Activated naive CD4-positive, alpha-beta T cell treated with anti-CD3 and anti-CD28 coated beads, Interleukin-2, amount 50 U/mL, for 72 hours (primary cell): Measurements from ENCODE around the gene BCAS4. TPM values are rescaled to one million over a fixed set of nuclear protein-coding genes. Genes with fewer than 3 reads are reported as not detected.
"Not testable (repeated sequence)": the region's sequence is repeated elsewhere in the genome, so short reads cannot be mapped to it uniquely, and the experiment has no call there.

ENCODE experiments used
- ATAC-seq, 2 donors: fragments of 150-1000 bp; cut with Tn5 transposase; 2 replicates each; pipeline ENCODE4 v1.10.0; 2021; ENCODE audit warnings: mild to moderate bottlenecking in 2 of 2, moderate library complexity in 2 of 2
- DNase-seq, 2 donors: peaks; one replicate each; pipeline ENCODE4 v3.0.0; 2021 to 2022; ENCODE audit warnings: low spot score in 2 of 2
- H3K27ac Mint-ChIP-seq, 2 donors: one replicate each; pipeline ENCODE4 v1.8.0; 2022; ENCODE audit warnings: mild to moderate bottlenecking in 2 of 2, mixed read lengths in 2 of 2
- H3K36me3 Mint-ChIP-seq, 2 donors: one replicate each; pipeline ENCODE4 v1.8.0; 2022; ENCODE audit warnings: mixed read lengths in 2 of 2
- H3K9me3 Mint-ChIP-seq, 2 donors: one replicate each; pipeline ENCODE4 v1.8.0; 2022; ENCODE audit warnings: mixed read lengths in 2 of 2
- total RNA-seq, 2 donors: library from RNA; stranded (reverse); gene quantifications; one replicate each; pipeline ENCODE4 v1.2.3, GENCODE V29; 2022

The BCAS4 gene
- total RNA-seq, 2 donors from 2014 or later, result 12.6 to 19.3 TPM

DNA sequence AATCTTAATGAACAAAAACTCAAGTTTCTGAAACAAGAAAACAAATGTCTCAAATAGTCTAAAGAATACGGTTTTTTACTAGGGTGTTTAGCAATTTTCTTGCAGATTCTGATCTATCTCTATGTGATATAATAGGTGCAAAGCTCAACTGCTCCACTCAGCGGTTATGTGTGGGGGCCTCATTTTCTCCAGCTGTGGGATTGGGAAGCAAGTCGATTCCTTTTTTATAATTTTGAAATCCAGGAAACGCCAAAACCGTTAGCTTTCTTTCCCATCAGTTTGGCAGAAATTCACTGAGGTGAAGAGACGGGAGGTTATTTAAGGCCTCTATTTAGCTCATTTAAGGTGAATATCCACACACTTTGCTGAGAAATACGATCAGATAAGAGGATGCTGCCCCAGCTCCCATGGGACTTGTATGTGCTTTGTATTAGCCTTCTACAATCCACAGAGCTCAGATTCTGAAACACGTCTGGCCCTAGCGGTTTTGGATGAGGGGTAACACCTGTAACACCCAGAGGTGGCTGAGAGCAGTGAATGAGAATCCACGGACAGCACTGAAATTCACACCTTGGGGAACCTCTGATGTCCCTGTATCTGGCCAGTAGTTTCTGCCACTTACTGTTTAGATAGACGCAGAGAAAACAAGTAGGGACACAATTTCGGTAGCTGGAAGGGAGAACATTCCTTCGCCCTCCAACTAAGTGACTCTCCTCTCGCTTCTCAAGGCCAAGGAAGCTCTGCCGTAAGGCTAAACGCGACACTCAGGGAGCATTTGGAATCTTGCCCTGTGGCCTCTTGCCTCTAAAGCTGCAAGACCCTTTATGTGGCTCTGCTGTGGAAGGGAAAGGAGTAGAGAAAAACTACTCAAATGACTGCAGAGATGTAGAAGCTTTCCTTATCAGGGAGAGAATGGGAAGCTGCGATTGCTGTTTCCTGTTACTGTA lies 6.5 kb upstream of the BCAS4 start:
- Mint-ChIP-seq H3K27ac (no peak overlapping the region), H3K36me3 (no peaks in the 10 kb centered on the region), H3K9me3 (no peaks in the 10 kb centered on the region)
- DNase-seq (no peak), ATAC-seq (no peak)

DNA sequence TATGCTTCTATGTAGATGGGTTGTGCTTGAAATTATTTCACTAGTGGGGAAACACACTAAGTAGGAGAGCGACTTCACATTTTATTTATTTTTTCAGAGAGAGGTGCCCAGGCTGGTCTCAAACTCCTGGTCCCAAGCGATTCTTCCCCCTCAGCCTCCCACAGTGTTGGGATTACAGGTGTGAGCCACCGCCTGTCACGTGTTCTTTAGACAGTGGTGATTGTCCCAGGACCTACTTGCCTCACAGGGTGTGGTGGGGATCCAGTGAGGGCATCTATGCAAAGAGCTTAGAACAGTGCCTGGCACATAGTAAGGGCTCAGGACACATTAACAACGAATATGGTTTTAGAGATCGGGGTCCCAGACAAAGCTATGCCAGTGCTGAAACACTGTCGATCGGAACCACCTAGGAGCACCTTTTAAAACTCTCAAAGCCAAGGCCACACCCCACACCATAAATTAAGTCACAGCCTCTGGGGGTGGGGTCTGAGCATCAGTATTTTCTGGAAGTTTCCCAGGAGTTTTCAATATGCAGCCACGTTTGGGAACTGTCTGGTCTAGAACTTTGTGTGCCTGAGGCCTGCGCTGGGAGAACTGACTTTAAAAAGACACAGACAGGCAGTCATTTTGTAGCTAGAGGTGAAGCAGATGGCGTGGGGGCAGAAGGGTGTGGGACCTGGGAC lies 4.8 kb upstream of the BCAS4 start:
- H3K27ac Mint-ChIP-seq, result peak overlapping the region; percentile 22 to 78

DNA sequence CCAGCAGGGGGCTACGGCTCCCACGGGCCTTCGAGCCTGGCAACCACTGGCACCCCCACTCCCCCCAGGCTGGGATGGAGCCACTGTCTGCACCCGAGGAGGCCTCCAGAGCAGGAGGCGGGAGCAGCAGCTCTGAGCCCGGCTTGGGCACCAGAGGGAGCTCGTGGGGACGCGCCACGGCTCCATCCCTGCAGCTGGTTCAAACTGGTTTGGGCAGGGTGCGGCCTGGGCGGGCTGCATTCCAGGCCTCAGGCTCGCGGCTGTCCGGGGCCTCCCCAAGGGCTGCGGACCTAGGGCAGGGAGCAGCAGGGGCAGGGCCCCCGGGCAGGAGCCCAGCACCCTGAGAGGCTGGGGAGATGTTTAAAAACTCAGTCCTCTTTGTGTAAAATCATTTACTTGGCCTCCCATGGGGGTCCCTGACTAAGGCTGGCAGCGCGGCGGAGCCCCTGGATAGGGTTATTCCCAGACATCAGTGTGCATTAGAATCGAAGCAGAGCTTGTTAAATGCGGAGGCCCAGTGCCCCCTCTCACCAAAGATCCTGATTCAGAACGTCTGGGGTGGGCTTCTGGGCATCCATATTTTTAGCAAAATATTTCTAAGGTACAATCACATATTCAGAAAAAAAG lies 4.1 kb upstream of the BCAS4 start:
- H3K36me3 Mint-ChIP-seq, result no peaks in the 10 kb centered on the region
- DNase-seq (peak; percentile 80 to 82), ATAC-seq (peak; percentile 68 to 72)
- H3K27ac Mint-ChIP-seq, result peak overlapping the region; percentile 55 to 78
- no peaks in the 10 kb centered on the region for H3K9me3 Mint-ChIP-seq

More for the DNA sequence above, 4.8 kb upstream of the BCAS4 start:
- no peak for ATAC-seq
- H3K9me3 Mint-ChIP-seq, result no peaks in the 10 kb centered on the region
- H3K36me3 Mint-ChIP-seq, result no peaks in the 10 kb centered on the region
- DNase-seq, result no peak

DNA sequence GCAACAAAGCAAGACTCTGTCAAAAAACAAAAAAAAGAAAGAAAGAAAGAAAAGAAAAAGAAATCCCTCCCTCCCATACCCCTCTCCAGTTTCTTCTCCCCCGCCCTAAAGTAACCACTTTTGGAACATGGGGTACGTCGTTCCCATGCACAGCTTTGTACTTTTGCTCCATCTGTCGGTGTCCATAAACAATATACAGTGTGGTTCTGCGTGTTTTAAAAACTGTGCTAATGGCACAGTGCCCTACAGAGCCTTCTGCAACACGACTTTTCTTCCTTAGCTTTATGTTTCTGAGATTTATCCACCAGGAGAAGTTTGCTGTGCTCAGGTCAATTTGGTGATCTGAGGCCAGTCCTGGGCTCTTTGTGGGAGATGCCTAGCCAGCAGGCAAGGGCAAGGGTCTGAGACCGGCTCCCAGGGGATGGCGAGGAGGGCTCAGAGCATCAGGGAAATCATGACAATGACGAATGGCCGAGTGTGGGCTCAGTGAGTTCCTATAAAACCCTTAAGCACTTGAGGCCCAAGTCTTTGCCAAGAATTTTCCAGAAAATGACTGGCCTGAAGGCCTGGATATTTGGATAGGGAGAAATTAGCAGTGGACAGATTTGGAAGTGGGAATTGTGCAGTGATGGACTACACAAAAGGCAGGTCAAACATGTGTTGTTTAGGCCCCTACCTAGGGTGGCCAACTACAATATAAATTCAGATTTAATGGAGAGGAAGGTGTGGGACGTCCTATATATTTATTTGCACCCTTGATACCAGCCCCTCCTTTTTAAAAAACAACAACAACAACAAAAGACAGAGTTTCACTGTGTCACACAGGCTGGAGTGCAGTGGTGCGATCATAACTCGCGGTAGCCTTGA lies 1.9 kb upstream of the BCAS4 start:
- H3K27ac Mint-ChIP-seq, result no peak overlapping the region

DNA sequence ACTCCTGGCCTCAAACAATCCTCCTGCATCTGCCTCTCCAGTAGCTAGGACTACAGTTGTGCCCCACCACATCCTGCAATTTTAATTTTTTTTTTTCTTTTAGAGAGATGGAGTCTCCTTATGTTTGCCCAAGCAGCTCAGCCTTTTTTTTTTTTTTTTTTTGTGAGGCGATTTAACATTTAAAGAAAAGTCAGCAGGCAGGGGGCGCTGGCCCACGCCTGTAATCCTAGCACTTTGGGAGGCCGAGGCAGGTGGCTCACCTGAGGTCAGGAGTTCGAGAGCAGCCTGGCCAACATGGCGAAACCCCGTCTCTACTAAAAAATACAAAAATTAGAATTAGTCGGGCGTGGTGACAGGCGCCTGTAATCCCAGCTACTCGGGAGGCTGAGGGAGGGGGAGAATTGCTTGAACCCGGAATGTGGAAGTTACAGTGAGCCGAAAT lies 1.3 kb upstream of the BCAS4 start:
- DNase-seq, result peak in 1 of 2 donors; percentile 66
- ATAC-seq, H3K36me3 Mint-ChIP-seq, H3K27ac Mint-ChIP-seq, H3K9me3 Mint-ChIP-seq: not testable (repeated sequence)

More for the DNA sequence above, 1.9 kb upstream of the BCAS4 start:
- no peaks in the 10 kb centered on the region for H3K9me3 Mint-ChIP-seq
- DNase-seq (no peak), ATAC-seq (no peak)
- no peaks in the 10 kb centered on the region for H3K36me3 Mint-ChIP-seq

DNA sequence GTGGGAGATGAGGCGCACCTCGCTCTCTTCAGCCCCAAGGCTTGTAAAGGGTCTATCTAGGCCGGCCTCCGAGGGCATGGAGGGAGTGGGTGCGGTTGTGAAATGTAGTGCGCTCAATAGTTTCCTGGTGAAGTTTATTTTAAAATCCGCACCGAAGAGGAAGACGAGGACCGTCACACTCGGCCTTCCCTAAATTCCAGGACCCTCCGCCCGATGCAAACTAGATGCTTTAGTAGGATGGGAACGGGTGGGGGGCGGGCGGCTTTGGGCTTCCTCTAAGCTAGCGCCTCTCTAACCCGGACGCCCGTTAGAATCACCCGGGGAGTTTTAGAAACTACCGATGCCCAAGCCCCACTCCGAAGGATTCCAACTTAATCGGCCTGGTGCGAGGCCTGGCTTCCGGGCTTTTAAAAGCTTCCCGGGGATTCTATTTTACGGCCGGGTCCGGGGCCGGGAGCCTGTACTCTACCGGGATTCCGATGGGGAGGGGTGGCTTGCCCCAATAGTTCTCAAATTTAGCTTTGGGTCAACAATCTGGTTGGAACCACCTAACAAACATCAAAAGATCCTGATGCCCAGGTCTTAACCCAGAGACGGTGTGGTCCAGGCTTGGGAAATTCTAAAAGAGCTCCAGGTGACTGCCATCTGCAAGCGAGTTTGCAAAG lies 548 bp upstream of the BCAS4 start:
- peak; percentile 18 to 28 for ATAC-seq
- Mint-ChIP-seq H3K27ac (no peak overlapping the region), H3K9me3 (no peaks in the 10 kb centered on the region), H3K36me3 (no peaks in the 10 kb centered on the region)
- no peak for DNase-seq

DNA sequence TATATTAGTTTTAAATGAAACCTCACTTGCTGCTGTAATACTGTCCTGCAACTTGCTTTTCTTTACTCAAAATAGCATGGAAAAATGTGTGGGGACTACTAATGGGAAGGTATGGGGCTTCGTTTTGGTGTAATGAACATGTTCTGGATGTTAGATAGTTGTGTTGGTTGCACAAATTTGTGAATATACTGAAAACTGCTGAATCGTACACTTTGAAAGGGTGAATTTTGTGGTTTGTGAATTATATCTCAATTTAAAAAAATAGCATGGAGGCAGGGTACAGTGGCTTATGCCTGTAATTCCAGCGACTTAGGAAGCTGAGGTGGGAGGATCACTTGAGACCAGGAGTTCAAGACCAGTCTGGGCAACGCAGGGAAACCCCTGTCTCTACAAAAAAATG lies 2.3 kb downstream of the BCAS4 start:
- Mint-ChIP-seq H3K9me3 (no peaks in the 10 kb centered on the region), H3K36me3 (no peaks in the 10 kb centered on the region), H3K27ac (no peak overlapping the region)
- no peak for DNase-seq
- ATAC-seq, result no peak

DNA sequence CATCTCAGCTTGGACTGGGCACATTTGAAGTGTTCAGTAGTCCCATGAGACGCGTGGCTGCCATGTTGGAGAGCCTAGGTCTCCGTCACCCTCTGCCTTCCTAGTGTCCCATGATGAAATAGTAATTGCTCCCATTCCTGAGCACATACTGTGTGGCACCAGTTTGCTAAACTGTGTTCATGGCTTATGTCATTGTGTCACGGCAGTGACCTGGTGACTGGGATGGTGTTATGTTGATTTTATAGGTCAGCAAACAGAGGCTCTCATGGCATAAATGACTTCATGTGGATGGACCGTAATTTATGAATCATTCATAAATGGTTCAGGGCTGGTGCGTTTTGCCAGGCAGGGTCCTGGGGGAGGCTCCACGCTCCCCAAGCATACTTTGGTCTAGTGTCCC lies 3.8 kb downstream of the BCAS4 start:
- H3K36me3 Mint-ChIP-seq, result no peaks in the 10 kb centered on the region
- ATAC-seq (no peak), DNase-seq (no peak)
- no peaks in the 10 kb centered on the region for H3K9me3 Mint-ChIP-seq
- peak overlapping the region; percentile 34 to 37 for H3K27ac Mint-ChIP-seq

DNA sequence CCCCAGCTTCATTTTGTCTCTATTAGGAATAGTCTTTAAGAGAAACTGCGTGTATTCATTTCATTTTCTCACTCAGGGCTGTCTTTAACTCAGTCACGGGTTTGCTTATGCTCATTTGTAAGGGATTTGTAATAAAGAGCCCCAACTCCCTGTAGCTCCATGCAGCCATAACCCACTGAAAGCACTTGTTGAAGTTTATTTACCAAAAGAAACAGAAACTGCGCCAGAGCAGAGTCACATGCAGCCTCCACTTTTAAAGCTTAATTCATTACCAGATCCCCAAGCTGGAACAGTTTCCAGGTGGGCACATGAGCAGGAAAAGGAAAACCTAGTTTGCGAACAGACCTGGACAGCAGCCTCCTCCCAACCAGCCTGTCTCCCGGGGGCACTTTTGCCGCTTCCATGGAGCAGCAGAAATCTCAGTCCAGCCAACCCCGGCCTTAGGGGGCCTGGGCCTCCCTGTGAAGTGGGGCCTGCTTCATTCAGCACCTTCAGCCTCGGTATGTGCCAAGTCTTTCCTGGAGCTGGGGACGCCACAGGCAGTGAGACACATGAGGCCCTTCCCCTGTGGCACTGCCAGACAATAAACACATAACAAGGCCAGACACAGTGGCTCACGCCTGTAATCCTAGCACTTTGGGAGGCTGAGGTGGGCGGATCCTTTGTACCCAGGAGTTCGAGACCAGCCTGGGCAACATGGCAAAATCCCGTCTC lies 4.5 kb downstream of the BCAS4 start:
- no peaks in the 10 kb centered on the region for H3K36me3 Mint-ChIP-seq
- H3K27ac Mint-ChIP-seq, result peak overlapping the region; percentile 37 to 79
- no peaks in the 10 kb centered on the region for H3K9me3 Mint-ChIP-seq
- DNase-seq (no peak), ATAC-seq (no peak)

DNA sequence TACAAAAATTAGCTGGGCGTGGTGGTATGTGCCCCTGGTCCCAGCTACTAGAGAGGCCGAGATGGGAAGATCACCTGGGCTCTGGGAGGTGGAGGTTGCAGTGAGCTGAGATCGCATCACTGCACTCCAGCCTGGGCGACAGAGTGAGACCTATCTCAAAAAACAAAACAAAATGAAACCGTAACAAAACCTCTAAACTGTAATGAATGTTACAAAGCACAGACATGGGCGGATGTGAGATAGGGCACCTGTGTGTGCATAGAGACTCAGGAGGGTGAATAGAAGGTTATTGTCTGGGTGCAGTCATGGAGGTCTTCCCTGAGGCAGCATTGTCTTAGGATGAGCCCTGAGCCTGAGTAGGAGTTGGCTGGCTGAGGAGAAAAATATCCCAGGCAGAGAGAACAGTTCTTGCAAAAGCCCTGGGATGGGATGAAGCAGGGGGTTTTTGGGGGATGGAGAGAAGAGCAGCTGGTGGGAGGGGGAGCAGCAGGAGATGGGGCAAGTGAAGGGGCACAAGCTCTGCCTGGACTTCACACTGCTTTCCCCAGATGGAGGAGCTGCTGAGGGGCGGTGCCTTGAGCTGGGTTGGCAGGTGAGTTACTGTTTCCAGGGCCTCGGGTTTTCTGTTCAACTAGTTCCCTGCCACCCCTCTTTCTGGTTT lies 5.2 kb downstream of the BCAS4 start:
- ATAC-seq (no peak), DNase-seq (no peak)
- H3K36me3 Mint-ChIP-seq, result no peaks in the 10 kb centered on the region
- no peaks in the 10 kb centered on the region for H3K9me3 Mint-ChIP-seq
- peak overlapping the region; percentile 6 to 79 for H3K27ac Mint-ChIP-seq

DNA sequence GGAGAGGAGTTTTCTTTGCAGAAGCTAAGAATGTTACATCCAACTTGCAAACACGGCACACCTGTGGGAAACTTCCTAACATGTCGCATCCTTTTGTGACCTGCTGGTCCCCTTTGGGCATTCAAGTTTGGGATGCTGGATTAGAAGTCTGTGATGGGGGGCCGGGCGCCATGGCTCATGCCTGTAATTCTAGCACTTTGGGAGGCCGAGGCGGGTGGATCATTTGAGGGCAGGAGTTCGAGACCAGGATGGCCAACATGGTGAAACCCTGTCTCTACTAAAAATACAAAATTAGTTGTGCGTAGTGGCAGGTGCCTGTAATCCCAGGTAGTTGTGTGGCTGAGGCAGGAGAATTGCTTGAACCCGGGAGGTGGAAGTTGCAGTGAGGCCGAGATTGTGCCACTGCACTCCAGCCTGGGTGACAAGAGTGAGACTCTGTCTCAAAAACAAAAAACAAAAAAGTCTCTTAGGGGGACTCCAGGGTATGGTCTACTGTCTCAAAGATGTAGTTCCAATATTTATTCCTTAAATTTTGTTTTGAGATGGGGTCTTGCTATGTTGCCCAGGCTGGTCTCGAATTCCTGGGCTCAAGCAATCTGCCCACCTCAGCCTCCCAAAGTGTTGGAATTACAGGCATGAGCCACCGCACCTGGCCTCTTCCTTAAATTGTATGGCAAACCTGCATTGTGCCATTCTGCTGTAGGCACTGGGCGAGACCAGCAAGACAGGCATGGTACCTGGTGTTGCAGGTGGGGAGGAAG lies 6.3 kb downstream of the BCAS4 start:
- DNase-seq, H3K27ac Mint-ChIP-seq, H3K9me3 Mint-ChIP-seq, ATAC-seq, H3K36me3 Mint-ChIP-seq: not testable (repeated sequence)

DNA sequence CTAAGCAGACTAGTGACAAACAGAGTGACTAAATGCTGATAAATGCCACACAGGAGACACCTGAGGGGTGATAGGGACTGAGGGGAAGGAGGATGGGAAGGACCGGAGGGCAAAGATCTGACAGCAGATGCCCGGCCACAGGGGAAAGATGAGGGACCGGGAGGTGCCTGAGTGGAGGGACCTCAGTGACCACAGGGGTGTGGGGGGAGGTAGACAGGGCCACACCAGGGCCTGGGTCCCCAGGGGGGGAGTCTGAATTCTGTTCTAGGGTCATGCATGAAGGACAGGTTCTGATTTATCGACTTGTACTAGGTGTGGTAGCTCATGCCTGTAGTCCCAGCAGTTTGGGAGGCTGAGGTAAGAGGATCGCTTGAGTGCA lies 6.9 kb downstream of the BCAS4 start:
- Mint-ChIP-seq H3K36me3 (no peaks in the 10 kb centered on the region), H3K9me3 (no peaks in the 10 kb centered on the region)

DNA sequence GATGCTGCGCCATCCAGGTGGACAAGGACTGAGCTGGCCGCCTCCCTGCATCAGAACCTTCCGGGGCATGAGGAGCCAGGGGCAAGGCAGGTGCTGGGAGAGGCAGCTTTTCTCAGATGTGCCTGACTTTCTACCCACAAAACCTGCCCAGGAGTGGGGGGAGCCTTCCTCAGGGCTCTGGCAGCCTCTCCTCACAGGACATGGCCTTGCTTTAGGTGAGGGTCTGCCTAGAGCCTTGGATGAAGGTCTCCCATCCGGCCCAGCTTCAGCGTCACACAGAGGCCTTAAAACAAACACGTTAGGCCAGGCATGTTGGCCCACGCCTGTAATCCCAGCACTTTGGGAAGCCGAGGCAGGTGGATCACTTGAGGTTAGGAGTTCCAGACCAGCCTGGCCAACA lies 7.4 kb downstream of the BCAS4 start:
- Mint-ChIP-seq H3K9me3 (no peaks in the 10 kb centered on the region), H3K36me3 (no peaks in the 10 kb centered on the region), H3K27ac (peak overlapping the region in 1 of 2 donors; percentile 20)
- DNase-seq (no peak), ATAC-seq (no peak)

More for the DNA sequence above, 6.9 kb downstream of the BCAS4 start:
- no peak for ATAC-seq
- DNase-seq, result no peak
- H3K27ac Mint-ChIP-seq, result peak overlapping the region in 1 of 2 donors; percentile 20
